Right forelimb (tissue), 1 donor: Measurements from ENCODE around the gene EXOSC5.

Source experiments
- DNase-seq: peaks from one replicate; pipeline ENCODE4 v3.0.0-alpha.2; 2018

Gene EXOSC5

GRCh38 chr19:41341669-41342490 lies 55.3 kb downstream of the EXOSC5 start:
- no peak for DNase-seq

DNA sequence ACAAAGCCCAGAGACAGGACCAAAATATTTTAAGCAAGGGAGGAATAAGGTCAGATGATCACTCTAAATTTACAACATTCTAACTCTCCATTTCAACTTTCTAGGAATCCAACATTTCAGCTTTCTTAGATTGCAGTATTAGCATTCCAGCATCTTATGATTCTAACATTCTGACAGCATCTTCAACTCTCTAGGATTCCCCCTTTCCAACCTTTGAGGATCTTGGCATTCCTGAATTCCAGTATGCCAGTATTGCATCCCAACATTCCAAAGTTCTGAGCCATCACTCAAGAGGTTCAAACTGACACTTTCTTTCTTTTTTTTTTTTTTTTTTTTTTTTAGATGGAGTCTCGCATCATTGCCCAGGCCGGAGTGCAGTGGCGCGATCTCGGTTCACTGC lies 57.2 kb downstream of the EXOSC5 start:
- no peak for DNase-seq
